Gastrocnemius medialis (tissue), 4 donors: ENCODE results near the gene MOB1A. TPM values are rescaled to one million over a fixed set of nuclear protein-coding genes. Genes with fewer than 3 reads are reported as not detected.

ENCODE experiments used
- ATAC-seq, 2 donors: fragments of 150-250 bp; one replicate each; pipeline ENCODE4 v1.9.1; 2016
- DNase-seq, 2 donors: peaks; one replicate each; pipeline ENCODE4 v3.0.0-alpha.2; 2019
- H3K27ac ChIP-seq, 4 donors: fragments of 200-600 bp; sonication (generic); 1 replicate in 1 of 4; 2 replicates in 3 of 4; pipeline ENCODE4 v1.5.1; 2016 to 2018; ENCODE audit warnings: mild to moderate bottlenecking in 2 of 4, moderate library complexity in 1 of 4
- H3K27me3 ChIP-seq, 3 donors: fragments of 200-600 bp; sonication (generic) in 2 of 3; 1 replicate in 1 of 3; 2 replicates in 2 of 3; pipeline versions ENCODE4 v1.5.1 to v1.6.0; 2016 to 2019; ENCODE audit warnings: mild to moderate bottlenecking in 1 of 3, moderate library complexity in 1 of 3
- H3K36me3 ChIP-seq, 2 donors: fragments of 200-600 bp; sonication (generic) in 1 of 2; one replicate each; pipeline ENCODE4 v1.5.1; 2017 to 2018
- H3K4me1 ChIP-seq, 2 donors: fragments of 200-600 bp; sonication (generic) in 1 of 2; one replicate each; pipeline ENCODE4 v1.5.1; 2016 to 2017; ENCODE audit warnings: mild to moderate bottlenecking in 2 of 2
- H3K4me3 ChIP-seq, 4 donors: fragments of 200-600 bp; sonication (generic) in 3 of 4; 1 replicate in 1 of 4; 2 replicates in 3 of 4; pipeline ENCODE4 v1.5.1; 2016 to 2019; ENCODE audit warnings: mild to moderate bottlenecking in 2 of 4
- H3K9me3 ChIP-seq, 3 donors: fragments of 200-600 bp; sonication (generic) in 2 of 3; 1 replicate in 1 of 3; 2 replicates in 2 of 3; pipeline ENCODE4 v1.5.1; 2016 to 2019
- CTCF ChIP-seq, 5 experiments: fragments of 450-650 bp in 3 of 5; fragments of 200-600 bp in 2 of 5; sonication (generic) in 2 of 5; IDR thresholded peaks in 4 of 5; conservative IDR thresholded peaks in 1 of 5; 1 replicate in 4 of 5; 2 replicates in 1 of 5; pipeline ENCODE4 v1.5.1; 2016 to 2019; ENCODE audit warnings: antibody characterized with exemption in 5 of 5, mild to moderate bottlenecking in 3 of 5, moderate library complexity in 3 of 5
- POLR2A ChIP-seq, 2 donors: fragments of 450-650 bp; IDR thresholded peaks; one replicate each; pipeline ENCODE4 v1.6.1; 2017; ENCODE audit warnings: antibody characterized with exemption in 2 of 2, mild to moderate bottlenecking in 2 of 2, moderate library complexity in 2 of 2
- in situ Hi-C, 4 donors: fragments of 200-750 bp; cut with MboI; loops; one replicate each; pipeline versions ENCODE4 v1.15.0 to v1.8.0; 2017; ENCODE audit warnings: low sequenced_read_pairs in 4 of 4
- intact Hi-C: fragments of 100-400 bp; cut with DNase I; formaldehyde crosslinking; loops from one replicate; pipeline ENCODE4 v1.15.1; 2023; ENCODE audit warnings: low total_unique reads
- total RNA-seq, 4 donors: library from RNA; depleted of rRNA; stranded (reverse); fragments of >200 nt; gene quantifications; one replicate each; pipeline versions ENCODE4 v1.1.0 to v1.2.3, GENCODE V29; 2016

MOB1A gene
- total RNA-seq, 4 donors from 2014 or later: 19.9 to 44.3 (median 35.5) TPM

GRCh38 chr2:74197049-74197448, 18.4 kb upstream of the MOB1A start:
- in situ Hi-C loops (no loop called here), intact Hi-C loops (loop anchor here (10.0 kb wide), 1 partner anchor 258 kb away; the partner anchor contains the start of genes INO80B and WBP1)
- DNase-seq (no peak), ATAC-seq (no peak)
- Histone ChIP-seq H3K27ac (no peak overlapping the region), H3K36me3 (no peaks in the 10 kb centered on the region), H3K27me3 (no peaks in the 10 kb centered on the region), H3K9me3 (no peaks in the 10 kb centered on the region), H3K4me1 (peaks cover 25 to 26% of the 10 kb centered on the region in 2 donors), H3K4me3 (no peak overlapping the region)
- TF ChIP-seq CTCF (IDR thresholded peaks at IDR 0.05 in 4 of 5, conservative IDR thresholded peaks at IDR 0.05 in 1 of 5) (no peak), POLR2A (IDR thresholded peaks at IDR 0.05) (no peak)

- DNase-seq: no peak
- ATAC-seq: no peak
- Histone ChIP-seq H3K27ac (no peak overlapping the region), H3K4me3 (no peak overlapping the region), H3K27me3 (no peaks in the 10 kb centered on the region), H3K4me1 (peaks cover 4 to 6% of the 10 kb centered on the region in 2 donors), H3K9me3 (no peaks in the 10 kb centered on the region), H3K36me3 (no peaks in the 10 kb centered on the region)
- intact Hi-C loops: loop anchor here (10.0 kb wide), 1 partner anchor 260 kb away; the partner anchor contains the start of genes INO80B and WBP1
- in situ Hi-C loops: no loop called here
- TF ChIP-seq CTCF (IDR thresholded peaks at IDR 0.05 in 4 of 5, conservative IDR thresholded peaks at IDR 0.05 in 1 of 5) (no peak), POLR2A (IDR thresholded peaks at IDR 0.05) (no peak)
Observed at GRCh38 chr2:74194799-74195198, 16.1 kb upstream of the MOB1A start.

- in situ Hi-C loops: no loop called here
Observed at GRCh38 chr2:74191596-74192380, 13.1 kb upstream of the MOB1A start.

GRCh38 chr2:74188696-74189095, 10.0 kb upstream of the MOB1A start:
- no peak for TF ChIP-seq POLR2A (IDR thresholded peaks at IDR 0.05)
- TF ChIP-seq CTCF (IDR thresholded peaks at IDR 0.05 in 4 of 5, conservative IDR thresholded peaks at IDR 0.05 in 1 of 5): no peak
- no peak overlapping the region for H3K27ac ChIP-seq

More at GRCh38 chr2:74191596-74192380, 13.1 kb upstream of the MOB1A start:
- Histone ChIP-seq H3K4me1 (peaks cover 3 to 9% of the 10 kb centered on the region in 2 donors), H3K4me3 (no peak overlapping the region), H3K27me3 (no peaks in the 10 kb centered on the region), H3K36me3 (no peaks in the 10 kb centered on the region), H3K9me3 (no peaks in the 10 kb centered on the region), H3K27ac (no peak overlapping the region)
- ATAC-seq (no peak), DNase-seq (no peak)
- TF ChIP-seq CTCF (IDR thresholded peaks at IDR 0.05 in 4 of 5, conservative IDR thresholded peaks at IDR 0.05 in 1 of 5): no peak
- no peak for TF ChIP-seq POLR2A (IDR thresholded peaks at IDR 0.05)
- intact Hi-C loops: loop anchor here (10.0 kb wide), 1 partner anchor 263 kb away; the partner anchor contains the start of genes INO80B and WBP1

More at GRCh38 chr2:74188696-74189095, 10.0 kb upstream of the MOB1A start:
- no peak overlapping the region for H3K4me3 ChIP-seq
- no peaks in the 10 kb centered on the region for H3K9me3 ChIP-seq
- DNase-seq (no peak), ATAC-seq (no peak)
- H3K4me1 ChIP-seq: peaks cover 3 to 9% of the 10 kb centered on the region in 2 donors
- no peaks in the 10 kb centered on the region for H3K27me3 ChIP-seq
- intact Hi-C loops: no loop called here
- H3K36me3 ChIP-seq: no peaks in the 10 kb centered on the region
- in situ Hi-C loops: no loop called here
